BJ (cell line): ENCODE measurements around the gene OTOF. TPM values are rescaled to one million over a fixed set of nuclear protein-coding genes. Genes with fewer than 3 reads are reported as not detected.

ENCODE experiments used
- CTCF ChIA-PET: fragments of 350-600 bp; formaldehyde crosslinking; extraction: SDS; loops from one replicate; lab custom pipeline; 2021; ENCODE audit warnings: antibody characterized with exemption, inconsistent platforms; lab: Yijun Ruan, JAX
- POLR2A ChIA-PET: fragments of 300-600 bp; sonication (Branson Sonifier 250); formaldehyde crosslinking; extraction: SDS; loops from one replicate; lab custom pipeline; 2021; ENCODE audit warnings: antibody characterized with exemption; lab: Charles Lee
- DNase-seq: peaks from one replicate; pipeline ENCODE4 v3.0.0-alpha.2; 2011; ENCODE audit warnings: low read depth
- H3K27me3 ChIP-seq: 2 replicates; pipeline ENCODE4 v1.6.0; 2011; ENCODE audit warnings: low read length; ENCODE audit not compliant: control insufficient read depth, insufficient read depth
- H3K36me3 ChIP-seq: 2 replicates; pipeline ENCODE4 v1.5.1; 2011; ENCODE audit warnings: low read length; ENCODE audit not compliant: control insufficient read depth, insufficient read depth
- H3K4me3 ChIP-seq: 2 replicates; pipeline ENCODE4 v1.5.1; 2011; ENCODE audit warnings: low read depth, mild to moderate bottlenecking, control low read depth, low read length
- polyA plus RNA-seq: library from polyadenylated mRNA; depleted of rRNA; stranded (reverse); fragments of >200 nt; gene quantifications from 2 replicates; pipeline ENCODE4 v1.2.3, GENCODE V29; 2011
- TF ChIP-seq, protein P1 (sequence below): IDR thresholded peaks from 2 replicates; pipeline ENCODE4 v1.5.1; 2011; ENCODE audit warnings: low read depth, mild to moderate bottlenecking, control low read depth, inconsistent platforms, low read length, moderate library complexity; ENCODE audit not compliant: insufficient read depth

Gene OTOF
- polyA plus RNA-seq, 1 experiment, result 0.16 TPM

DNA sequence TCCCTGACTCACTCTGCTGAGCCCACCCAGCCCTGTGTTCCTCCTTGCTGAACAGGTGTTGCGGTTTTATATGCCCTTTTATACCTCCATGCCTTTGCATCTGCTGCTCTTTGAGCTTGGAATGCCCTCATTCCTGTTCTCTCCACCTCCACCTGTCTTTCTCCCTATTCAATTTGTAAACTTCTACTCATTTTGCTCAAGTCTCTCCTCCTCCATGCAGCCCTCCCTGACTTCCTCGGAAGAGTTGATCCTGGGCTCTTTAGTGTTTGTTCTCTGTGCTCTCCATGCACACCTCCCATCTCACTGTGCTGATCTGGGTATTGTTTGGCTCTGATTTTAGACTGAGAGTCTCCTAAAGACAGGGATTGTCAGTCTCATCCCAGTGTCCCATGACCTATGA is 7.2 kb upstream of the OTOF start:
- Histone ChIP-seq H3K36me3 (no peaks in the 10 kb centered on the region), H3K4me3 (no peak overlapping the region), H3K27me3 (peaks cover 4% of the 10 kb centered on the region; the same call in 1 of the 2 replicates)
- ChIA-PET CTCF (interaction anchor here (2.0 kb wide), 1 partner anchor 18 kb away, joined by 8 read pairs; no protein-coding TSS in a partner anchor), POLR2A (no interaction called here)
- no peak for DNase-seq
- TF ChIP-seq, protein P1, sequence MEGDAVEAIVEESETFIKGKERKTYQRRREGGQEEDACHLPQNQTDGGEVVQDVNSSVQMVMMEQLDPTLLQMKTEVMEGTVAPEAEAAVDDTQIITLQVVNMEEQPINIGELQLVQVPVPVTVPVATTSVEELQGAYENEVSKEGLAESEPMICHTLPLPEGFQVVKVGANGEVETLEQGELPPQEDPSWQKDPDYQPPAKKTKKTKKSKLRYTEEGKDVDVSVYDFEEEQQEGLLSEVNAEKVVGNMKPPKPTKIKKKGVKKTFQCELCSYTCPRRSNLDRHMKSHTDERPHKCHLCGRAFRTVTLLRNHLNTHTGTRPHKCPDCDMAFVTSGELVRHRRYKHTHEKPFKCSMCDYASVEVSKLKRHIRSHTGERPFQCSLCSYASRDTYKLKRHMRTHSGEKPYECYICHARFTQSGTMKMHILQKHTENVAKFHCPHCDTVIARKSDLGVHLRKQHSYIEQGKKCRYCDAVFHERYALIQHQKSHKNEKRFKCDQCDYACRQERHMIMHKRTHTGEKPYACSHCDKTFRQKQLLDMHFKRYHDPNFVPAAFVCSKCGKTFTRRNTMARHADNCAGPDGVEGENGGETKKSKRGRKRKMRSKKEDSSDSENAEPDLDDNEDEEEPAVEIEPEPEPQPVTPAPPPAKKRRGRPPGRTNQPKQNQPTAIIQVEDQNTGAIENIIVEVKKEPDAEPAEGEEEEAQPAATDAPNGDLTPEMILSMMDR, result no peak

DNA sequence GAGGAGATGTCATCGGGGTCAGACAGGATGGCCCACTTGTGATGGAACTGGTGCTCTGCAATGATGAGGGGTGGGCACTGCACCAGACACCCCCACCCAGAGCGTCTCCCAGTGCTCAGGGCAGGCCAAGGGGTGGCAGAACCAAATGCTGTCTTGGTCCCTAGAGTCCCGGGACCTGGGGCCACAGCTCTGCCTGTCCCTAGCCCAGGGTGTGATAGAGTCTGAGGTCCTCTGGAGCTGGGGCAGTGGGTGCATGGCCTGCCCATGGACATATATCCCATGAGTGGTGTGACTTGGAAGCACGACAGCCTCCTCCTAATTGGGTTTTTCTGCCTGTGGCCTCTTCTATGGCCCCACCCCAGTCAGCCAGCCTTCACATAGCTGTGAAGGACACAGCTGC is 6.7 kb upstream of the OTOF start:
- H3K4me3 ChIP-seq, result no peak overlapping the region
- CTCF ChIA-PET, result interaction anchor here (2.0 kb wide), 1 partner anchor 19 kb away, joined by 8 read pairs; no protein-coding TSS in a partner anchor
- POLR2A ChIA-PET, result no interaction called here
- H3K36me3 ChIP-seq, result no peaks in the 10 kb centered on the region
- DNase-seq, result no peak
- TF ChIP-seq, protein P1, result no peak
- H3K27me3 ChIP-seq, result peaks cover 4% of the 10 kb centered on the region; the same call in 1 of the 2 replicates

DNA sequence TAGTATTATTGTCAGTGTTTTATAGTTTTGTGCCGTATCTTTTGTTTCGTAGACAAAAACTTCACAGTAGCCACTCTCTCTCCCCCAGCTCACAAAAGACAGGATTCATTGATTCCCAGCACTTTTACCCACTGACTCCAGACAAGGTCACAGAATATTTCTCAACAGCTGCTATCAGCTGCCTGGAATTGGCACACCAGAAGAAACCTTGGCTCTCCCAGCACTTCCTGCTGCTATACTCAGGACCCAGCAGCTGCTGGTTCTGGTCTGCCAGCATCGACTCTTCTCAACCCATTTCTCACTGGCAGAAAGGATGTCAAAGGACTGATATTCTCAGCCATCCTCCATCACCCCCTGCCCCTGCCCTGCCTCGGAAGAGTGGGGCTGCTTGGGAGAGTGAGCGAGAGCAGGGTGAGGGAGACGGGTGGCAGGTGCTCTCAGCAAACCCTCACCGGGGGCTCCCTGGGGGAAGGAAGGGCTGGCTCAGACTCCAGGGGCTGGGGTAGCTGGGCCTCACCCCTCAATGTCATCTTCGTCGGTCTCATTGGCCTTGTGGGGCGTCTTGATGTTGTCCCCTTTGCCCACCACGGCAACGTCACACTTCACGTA is 6.1 kb upstream of the OTOF start:
- DNase-seq, result no peak
- ChIA-PET POLR2A (no interaction called here), CTCF (interaction anchor here (2.0 kb wide), 1 partner anchor 19 kb away, joined by 8 read pairs; no protein-coding TSS in a partner anchor)
- TF ChIP-seq, protein P1, result no peak
- no peaks in the 10 kb centered on the region for H3K36me3 ChIP-seq
- peaks cover 4% of the 10 kb centered on the region; the same call in 1 of the 2 replicates for H3K27me3 ChIP-seq
- no peak overlapping the region for H3K4me3 ChIP-seq

DNA sequence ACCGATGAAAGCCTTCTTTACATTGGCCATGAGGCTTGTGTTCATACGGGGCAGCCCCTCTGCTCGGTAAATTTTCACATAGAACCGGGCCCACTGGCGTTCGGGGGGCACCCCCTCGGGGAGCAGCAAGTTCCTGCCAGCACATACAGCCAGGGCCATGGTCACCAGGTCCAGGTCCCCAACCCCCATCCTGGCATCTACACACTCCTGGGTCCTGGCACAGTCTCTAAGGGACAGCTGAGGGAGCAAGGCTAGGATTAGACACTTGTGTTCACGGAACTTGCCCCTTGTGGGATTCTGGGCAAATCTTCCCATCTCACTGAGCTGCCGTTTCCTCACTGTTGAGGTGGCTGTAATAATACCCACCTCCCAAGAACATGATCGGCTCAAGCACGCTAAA is 5.6 kb upstream of the OTOF start:
- Histone ChIP-seq H3K4me3 (no peak overlapping the region), H3K36me3 (no peaks in the 10 kb centered on the region), H3K27me3 (peaks cover 4% of the 10 kb centered on the region; the same call in 1 of the 2 replicates)
- no peak for DNase-seq
- TF ChIP-seq, protein P1, result no peak
- CTCF ChIA-PET, result no interaction called here
- POLR2A ChIA-PET, result no interaction called here

DNA sequence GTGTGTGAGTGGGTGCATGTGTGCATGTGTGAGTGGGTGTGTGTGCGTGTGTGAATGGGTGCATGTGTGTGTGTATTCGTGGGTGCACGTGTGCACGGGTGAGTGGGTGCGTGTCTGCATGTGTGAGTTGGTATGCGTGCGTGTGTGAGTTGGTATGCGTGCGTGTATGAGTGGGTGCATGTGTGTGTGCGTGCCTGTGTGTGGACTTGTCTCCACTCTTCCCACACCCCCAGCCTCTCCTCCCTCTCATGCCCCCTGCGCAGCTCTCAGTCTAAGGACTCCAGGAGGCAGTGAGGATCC is 5.1 kb upstream of the OTOF start:
- Histone ChIP-seq H3K27me3 (peaks cover 2% of the 10 kb centered on the region; the same call in 1 of the 2 replicates), H3K4me3 (no peak overlapping the region), H3K36me3 (no peaks in the 10 kb centered on the region)
- ChIA-PET POLR2A (no interaction called here), CTCF (no interaction called here)
- TF ChIP-seq, protein P1, result no peak
- DNase-seq, result no peak
